Smooth muscle cell (in vitro differentiated cells): ENCODE measurements around the gene TJP1. TPM values are rescaled to one million over a fixed set of nuclear protein-coding genes. Genes with fewer than 3 reads are reported as not detected.
A peak's percentile ranks its signal among the peaks of the same experiment; 100 is the strongest.

ENCODE experiments used
- DNase-seq: peaks from one replicate; lab custom pipeline; 2025; ENCODE audit not compliant: unreplicated experiment; lab: John Stamatoyannopoulos, UW
- H2AFZ ChIP-seq: fragments of 200-600 bp; sonication (generic); 2 replicates; pipeline ENCODE4 v1.6.0; 2016; ENCODE audit warnings: antibody characterized with exemption, low read depth, mild to moderate bottlenecking
- H3F3A ChIP-seq: fragments of 200-600 bp; sonication (generic); 2 replicates; pipeline ENCODE4 v1.6.0; 2017; ENCODE audit warnings: antibody characterized with exemption, low read depth
- H3K27ac ChIP-seq: fragments of 200-600 bp; sonication (generic); 2 replicates; pipeline ENCODE4 v1.5.1; 2016; ENCODE audit warnings: low read depth, mild to moderate bottlenecking
- H3K27me3 ChIP-seq: fragments of 200-600 bp; sonication (generic); 2 replicates; pipeline ENCODE4 v1.6.1; 2016; ENCODE audit warnings: low read depth, mild to moderate bottlenecking
- H3K36me3 ChIP-seq: fragments of 200-600 bp; sonication (generic); 2 replicates; pipeline ENCODE4 v1.5.1; 2016; ENCODE audit warnings: low read depth
- H3K4me1 ChIP-seq: fragments of 200-600 bp; sonication (generic); 2 replicates; pipeline ENCODE4 v1.5.1; 2016; ENCODE audit warnings: low read depth
- H3K4me2 ChIP-seq: fragments of 200-600 bp; sonication (generic); 2 replicates; pipeline ENCODE4 v1.6.0; 2016; ENCODE audit warnings: mild to moderate bottlenecking
- H3K4me3 ChIP-seq: fragments of 200-600 bp; sonication (generic); 2 replicates; pipeline ENCODE4 v1.5.1; 2016; ENCODE audit warnings: mild to moderate bottlenecking
- H3K79me2 ChIP-seq: fragments of 200-600 bp; sonication (generic); 2 replicates; pipeline ENCODE4 v1.6.0; 2016; ENCODE audit warnings: low read depth, mild to moderate bottlenecking
- H3K9ac ChIP-seq: fragments of 200-600 bp; sonication (generic); 2 replicates; pipeline ENCODE4 v1.6.0; 2016; ENCODE audit warnings: low read depth
- H3K9me3 ChIP-seq: fragments of 200-600 bp; sonication (generic); replicated peaks from 2 replicates; pipeline ENCODE4 v1.5.1; 2016; ENCODE audit warnings: low read depth
- H4K20me1 ChIP-seq: fragments of 200-600 bp; sonication (generic); 2 replicates; pipeline ENCODE4 v1.6.0; 2016; ENCODE audit warnings: low read depth
- WGBS: methylation state at CpG from one replicate; pipeline ENCODE4 v1.1.7; 2016; ENCODE audit warnings: low lambda C conversion rate; 5-methylcytosine and 5-hydroxymethylcytosine counted together
- polyA plus RNA-seq: library from polyadenylated mRNA; unstranded; fragments of >200 nt; fragmentation: Nextera tagmentation; extraction: Ambion mirVana; gene quantifications from 2 replicates; pipeline ENCODE4 v1.2.1, GENCODE V29; 2016
- total RNA-seq: library from RNA; depleted of rRNA; stranded (reverse); fragments of >200 nt; gene quantifications from 2 replicates; pipeline ENCODE4 v1.2.3, GENCODE V29; 2014
- TF ChIP-seq, protein P1 (sequence below): fragments of 200-600 bp; sonication (generic); IDR thresholded peaks from 2 replicates; pipeline ENCODE4 v1.5.1; 2017; ENCODE audit warnings: borderline replicate concordance, mild to moderate bottlenecking, antibody characterized with exemption; ENCODE audit not compliant: insufficient read depth, poor library complexity, severe bottlenecking

Gene TJP1
- total and polyA plus RNA-seq, 2 experiments from 2014 or later: 28.4 to 73.1 TPM

DNA sequence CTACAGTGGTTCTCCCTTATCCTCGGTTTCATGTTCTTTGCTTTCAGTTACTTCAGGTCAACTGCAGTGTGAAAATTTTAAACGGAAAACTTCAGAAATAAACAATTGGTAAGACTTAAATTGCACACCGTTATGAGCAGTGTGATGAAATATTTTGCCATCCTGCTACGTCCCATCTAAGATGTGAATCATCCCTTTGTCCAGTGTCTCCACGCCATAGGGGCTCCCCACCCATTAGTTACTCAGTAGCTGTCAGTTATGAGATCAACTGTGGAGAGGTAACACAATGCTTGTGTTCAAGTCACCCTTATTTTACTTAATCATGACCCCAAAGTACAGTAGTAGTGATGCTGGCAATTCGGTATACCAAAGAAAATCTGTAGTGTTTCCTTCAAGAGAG lies 47.4 kb downstream of the TJP1 start:
- Histone ChIP-seq H3K79me2 (peaks cover 77% of the 10 kb centered on the region), H3K36me3 (peaks cover 1% of the 10 kb centered on the region), H4K20me1 (peaks cover 85% of the 10 kb centered on the region), H3K4me1 (peaks cover 3% of the 10 kb centered on the region), H3F3A (no peaks in the 10 kb centered on the region), H3K9ac (no peak overlapping the region), H3K4me2 (no peak overlapping the region), H3K27me3 (no peaks in the 10 kb centered on the region), H3K27ac (peak overlapping the region; percentile 28), H2AFZ (no peak overlapping the region), H3K9me3 (no peaks in the 10 kb centered on the region), H3K4me3 (no peak overlapping the region)
- TF ChIP-seq, protein P1, sequence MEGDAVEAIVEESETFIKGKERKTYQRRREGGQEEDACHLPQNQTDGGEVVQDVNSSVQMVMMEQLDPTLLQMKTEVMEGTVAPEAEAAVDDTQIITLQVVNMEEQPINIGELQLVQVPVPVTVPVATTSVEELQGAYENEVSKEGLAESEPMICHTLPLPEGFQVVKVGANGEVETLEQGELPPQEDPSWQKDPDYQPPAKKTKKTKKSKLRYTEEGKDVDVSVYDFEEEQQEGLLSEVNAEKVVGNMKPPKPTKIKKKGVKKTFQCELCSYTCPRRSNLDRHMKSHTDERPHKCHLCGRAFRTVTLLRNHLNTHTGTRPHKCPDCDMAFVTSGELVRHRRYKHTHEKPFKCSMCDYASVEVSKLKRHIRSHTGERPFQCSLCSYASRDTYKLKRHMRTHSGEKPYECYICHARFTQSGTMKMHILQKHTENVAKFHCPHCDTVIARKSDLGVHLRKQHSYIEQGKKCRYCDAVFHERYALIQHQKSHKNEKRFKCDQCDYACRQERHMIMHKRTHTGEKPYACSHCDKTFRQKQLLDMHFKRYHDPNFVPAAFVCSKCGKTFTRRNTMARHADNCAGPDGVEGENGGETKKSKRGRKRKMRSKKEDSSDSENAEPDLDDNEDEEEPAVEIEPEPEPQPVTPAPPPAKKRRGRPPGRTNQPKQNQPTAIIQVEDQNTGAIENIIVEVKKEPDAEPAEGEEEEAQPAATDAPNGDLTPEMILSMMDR: no peak
- WGBS: 58% methylated on average over 6 of the region's 6 CpGs
- no peak for DNase-seq

DNA sequence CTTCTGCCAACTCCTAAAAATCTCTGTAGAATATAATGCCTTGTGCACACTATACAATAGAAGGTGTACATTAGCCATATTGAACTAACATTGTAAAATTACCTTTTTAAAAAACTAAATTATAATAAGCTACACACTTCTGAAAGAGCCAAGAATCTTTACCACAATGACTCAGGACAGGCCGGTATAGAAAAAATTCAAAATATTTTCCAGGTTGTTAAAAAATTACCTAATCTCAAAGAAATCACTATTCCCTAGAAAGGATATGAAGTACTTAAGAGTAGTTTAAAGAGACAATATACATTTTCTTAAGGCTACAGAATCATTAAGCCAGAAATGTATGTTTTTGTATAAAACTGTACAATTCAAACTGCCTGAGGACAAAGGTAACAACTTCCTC lies 48.5 kb downstream of the TJP1 start:
- Histone ChIP-seq H3K4me1 (peaks cover 3% of the 10 kb centered on the region), H3K9ac (no peak overlapping the region), H3K27me3 (no peaks in the 10 kb centered on the region), H3K79me2 (peaks cover 68% of the 10 kb centered on the region), H3K36me3 (peaks cover 7% of the 10 kb centered on the region), H3K4me2 (no peak overlapping the region), H2AFZ (no peak overlapping the region), H3K9me3 (no peaks in the 10 kb centered on the region), H3K27ac (peak overlapping the region; percentile 47), H3K4me3 (no peak overlapping the region), H3F3A (no peaks in the 10 kb centered on the region), H4K20me1 (peaks cover 83% of the 10 kb centered on the region)
- no peak for DNase-seq
- WGBS: 52% methylated on average over 1 of the region's 1 CpG
- TF ChIP-seq, protein P1: no peak

DNA sequence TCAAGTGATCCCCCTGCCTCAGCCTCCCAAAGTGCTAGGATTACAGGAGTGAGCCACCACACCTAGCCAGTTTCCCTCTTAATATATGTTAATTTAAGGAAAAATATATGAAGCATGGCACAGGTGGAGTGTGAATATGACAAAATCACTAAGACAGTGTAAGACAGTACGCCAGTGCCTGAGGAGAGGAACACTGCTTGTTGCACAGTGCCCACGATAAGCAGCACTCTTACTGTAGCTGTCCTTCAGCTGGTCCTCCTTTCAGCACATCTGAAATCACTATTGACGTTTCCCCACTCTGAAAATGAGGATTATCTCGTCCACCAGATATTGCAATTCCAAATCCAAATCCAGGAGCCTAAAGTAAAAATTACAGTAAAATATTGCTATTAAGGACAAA lies 49.3 kb downstream of the TJP1 start:
- H3K27me3 ChIP-seq: no peaks in the 10 kb centered on the region
- DNase-seq: no peak
- no peak overlapping the region for H3K9ac ChIP-seq
- peaks cover 7% of the 10 kb centered on the region for H3K36me3 ChIP-seq
- no peaks in the 10 kb centered on the region for H3K9me3 ChIP-seq
- H3F3A ChIP-seq: no peaks in the 10 kb centered on the region
- no peak overlapping the region for H3K4me3 ChIP-seq
- WGBS: 94% methylated on average over 4 of the region's 4 CpGs
- peaks cover 3% of the 10 kb centered on the region for H3K4me1 ChIP-seq
- H2AFZ ChIP-seq: no peak overlapping the region
- H3K27ac ChIP-seq: peak overlapping the region; percentile 47
- peaks cover 81% of the 10 kb centered on the region for H4K20me1 ChIP-seq
- TF ChIP-seq, protein P1: no peak
- H3K4me2 ChIP-seq: no peak overlapping the region
- H3K79me2 ChIP-seq: peaks cover 63% of the 10 kb centered on the region

DNA sequence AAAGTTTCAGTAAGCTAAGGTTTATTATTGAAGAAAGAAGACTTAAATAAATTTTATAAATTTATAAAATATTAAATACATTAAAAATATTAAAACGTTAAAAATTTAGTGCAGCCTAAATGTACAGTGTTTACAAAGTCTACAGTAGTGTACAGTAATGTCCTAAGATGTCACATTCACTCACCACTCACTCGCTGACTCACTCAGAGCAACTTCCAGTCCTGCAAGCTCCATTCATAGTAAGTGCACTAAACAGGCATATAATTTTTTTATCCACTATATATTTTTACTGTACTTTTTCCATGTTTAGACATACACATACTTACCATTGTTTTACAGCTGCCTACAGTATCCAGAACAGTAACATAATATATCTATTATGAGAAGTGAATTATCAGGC lies 51.5 kb downstream of the TJP1 start:
- H3K9me3 ChIP-seq: no peaks in the 10 kb centered on the region

More for the DNA sequence above, 51.5 kb downstream of the TJP1 start:
- H3K9ac ChIP-seq: no peak overlapping the region
- WGBS: 83% methylated on average over 2 of the region's 2 CpGs
- TF ChIP-seq, protein P1: no peak
- H3F3A ChIP-seq: no peaks in the 10 kb centered on the region
- DNase-seq: no peak
- H3K27ac ChIP-seq: no peak overlapping the region
- H3K79me2 ChIP-seq: peaks cover 49% of the 10 kb centered on the region
- no peak overlapping the region for H3K4me3 ChIP-seq
- H2AFZ ChIP-seq: no peak overlapping the region
- peaks cover 15% of the 10 kb centered on the region for H3K36me3 ChIP-seq
- H3K27me3 ChIP-seq: no peaks in the 10 kb centered on the region
- no peak overlapping the region for H3K4me2 ChIP-seq
- peaks cover 76% of the 10 kb centered on the region for H4K20me1 ChIP-seq
- peaks cover 3% of the 10 kb centered on the region for H3K4me1 ChIP-seq
